HepG2 (cell line): ENCODE results near the gene ANKFY1. TPM values are rescaled to one million over a fixed set of nuclear protein-coding genes. Genes with fewer than 3 reads are reported as not detected.

Experiments used
- CEBPG ChIP-seq: IDR thresholded peaks from 2 replicates; pipeline ENCODE4 v1.6.1; 2016
- CHD2 ChIP-seq: IDR thresholded peaks from 2 replicates; pipeline ENCODE4 v1.6.1; 2011; ENCODE audit warnings: low read depth, low read length, improper control_type of control experiment
- ELK4 ChIP-seq: sonication (generic); formaldehyde crosslinking; IDR thresholded peaks from 2 replicates; pipeline ENCODE4 v1.9.0; 2021; ENCODE audit warnings: missing genetic modification reagents, borderline replicate concordance
- HMGXB4 ChIP-seq, 2 experiments: sonication (generic) in 1 of 2; formaldehyde crosslinking in 1 of 2; IDR thresholded peaks; 2 replicates each; pipeline versions ENCODE4 v1.4.0 to v1.6.1; 2018 to 2020; ENCODE audit warnings: missing genetic modification reagents in 2 of 2, borderline replicate concordance in 1 of 2, low read depth in 1 of 2, mild to moderate bottlenecking in 1 of 2, missing biosample characterization in 1 of 2
- HOXA3 ChIP-seq: sonication (generic); formaldehyde crosslinking; IDR thresholded peaks from 2 replicates; pipeline ENCODE4 v1.5.0; 2020; ENCODE audit warnings: missing genetic modification reagents
- SP1 ChIP-seq, 2 experiments: fragments of 450-650 bp in 1 of 2; sonication (generic) in 1 of 2; formaldehyde crosslinking in 1 of 2; IDR thresholded peaks; 2 replicates each; pipeline versions ENCODE4 v1.4.0 to v1.6.1; 2016 to 2020; ENCODE audit warnings: missing genetic modification reagents in 1 of 2
- TBX2 ChIP-seq: sonication (generic); formaldehyde crosslinking; IDR thresholded peaks from 2 replicates; pipeline ENCODE4 v1.5.0; 2020; ENCODE audit warnings: missing genetic modification reagents, mild to moderate bottlenecking, borderline replicate concordance
- TMF1 ChIP-seq: sonication (generic); formaldehyde crosslinking; IDR thresholded peaks from 2 replicates; pipeline ENCODE4 v1.8.1; 2022; ENCODE audit warnings: low read depth, missing genetic modification reagents
- ZNF143 ChIP-seq: sonication (generic); formaldehyde crosslinking; IDR thresholded peaks from 2 replicates; pipeline ENCODE4 v1.4.0; 2020; ENCODE audit warnings: missing genetic modification reagents
- ZNF263 ChIP-seq: sonication (generic); formaldehyde crosslinking; IDR thresholded peaks from 2 replicates; pipeline ENCODE4 v1.4.0; 2020; ENCODE audit warnings: missing genetic modification reagents
- ZNF788 ChIP-seq: sonication (generic); formaldehyde crosslinking; IDR thresholded peaks from 2 replicates; pipeline ENCODE4 v1.5.0; 2020; ENCODE audit warnings: mild to moderate bottlenecking, missing genetic modification reagents, borderline replicate concordance
- ZNF891 ChIP-seq: sonication (generic); formaldehyde crosslinking; IDR thresholded peaks from 2 replicates; pipeline ENCODE4 v1.5.0; 2020; ENCODE audit warnings: mild to moderate bottlenecking, missing genetic modification reagents
- polyA plus RNA-seq, 8 experiments: library from polyadenylated mRNA; depleted of rRNA in 3 of 8; stranded (reverse) in 7 of 8; unstranded in 1 of 8; fragments of >200 nt; fragmentation: Illumina TruSeq in 4 of 8; extraction: Trizol in 4 of 8; gene quantifications; 2 replicates each; pipeline versions ENCODE4 v1.2.1 to v1.2.3, GENCODE V29; 2011 to 2016; ENCODE audit warnings: low read depth in 4 of 8, missing spikeins in 1 of 8, mixed read lengths in 1 of 8; ENCODE audit not compliant: insufficient read depth in 1 of 8
- total RNA-seq, 5 experiments: library from RNA; depleted of rRNA; stranded (reverse); fragments of >200 nt; fragmentation: Illumina TruSeq; extraction: Trizol; gene quantifications; 2 replicates each; pipeline ENCODE4 v1.2.3, GENCODE V29; 2016; ENCODE audit warnings: low read depth in 1 of 5

The ANKFY1 gene
- total and polyA plus RNA-seq, 2 of the 13 experiments (the other 11 are each of a cell fraction or from before 2014, with no cell fraction given) = 11.9 to 16.8 TPM

GRCh38 chr17:4143563-4144421, 120.0 kb downstream of the ANKFY1 start (continued):
- peak; percentile 50 to 60 for TF ChIP-seq HMGXB4 (CRISPR knock-in tag; IDR thresholded peaks at IDR 0.05; ENCODE audit: borderline replicate concordance in 1 of 2, low read depth in 1 of 2)
- TF ChIP-seq ZNF891 (CRISPR knock-in tag) = peak; percentile 72; the same call in 1 of the 2 replicates
- TF ChIP-seq CEBPG = peak; percentile 24
- 0 out of 2 replicates have a peak, but pooled peaks have one; percentile 24 for TF ChIP-seq ZNF788 (CRISPR knock-in tag)
- TF ChIP-seq SP1 (IDR thresholded peaks at IDR 0.05) = no peak
- peak; percentile 25; the same call in 1 of the 2 replicates for TF ChIP-seq SP1 (CRISPR knock-in tag; IDR thresholded peaks at IDR 0.05)
- TF ChIP-seq TMF1 (CRISPR knock-in tag) = no peak
- TF ChIP-seq ELK4 (CRISPR knock-in tag) = no peak
- TF ChIP-seq HOXA3 = peak; percentile 97
- peak; percentile 43; the same call in 1 of the 2 replicates for TF ChIP-seq TBX2 (CRISPR knock-in tag)
- TF ChIP-seq ZNF143 (CRISPR knock-in tag) = no peak
- TF ChIP-seq ZNF263 (CRISPR knock-in tag) = peak; percentile 42
- peak; percentile 70 for TF ChIP-seq CHD2
